ENCODE results near the gene ERCC8.

DNA sequence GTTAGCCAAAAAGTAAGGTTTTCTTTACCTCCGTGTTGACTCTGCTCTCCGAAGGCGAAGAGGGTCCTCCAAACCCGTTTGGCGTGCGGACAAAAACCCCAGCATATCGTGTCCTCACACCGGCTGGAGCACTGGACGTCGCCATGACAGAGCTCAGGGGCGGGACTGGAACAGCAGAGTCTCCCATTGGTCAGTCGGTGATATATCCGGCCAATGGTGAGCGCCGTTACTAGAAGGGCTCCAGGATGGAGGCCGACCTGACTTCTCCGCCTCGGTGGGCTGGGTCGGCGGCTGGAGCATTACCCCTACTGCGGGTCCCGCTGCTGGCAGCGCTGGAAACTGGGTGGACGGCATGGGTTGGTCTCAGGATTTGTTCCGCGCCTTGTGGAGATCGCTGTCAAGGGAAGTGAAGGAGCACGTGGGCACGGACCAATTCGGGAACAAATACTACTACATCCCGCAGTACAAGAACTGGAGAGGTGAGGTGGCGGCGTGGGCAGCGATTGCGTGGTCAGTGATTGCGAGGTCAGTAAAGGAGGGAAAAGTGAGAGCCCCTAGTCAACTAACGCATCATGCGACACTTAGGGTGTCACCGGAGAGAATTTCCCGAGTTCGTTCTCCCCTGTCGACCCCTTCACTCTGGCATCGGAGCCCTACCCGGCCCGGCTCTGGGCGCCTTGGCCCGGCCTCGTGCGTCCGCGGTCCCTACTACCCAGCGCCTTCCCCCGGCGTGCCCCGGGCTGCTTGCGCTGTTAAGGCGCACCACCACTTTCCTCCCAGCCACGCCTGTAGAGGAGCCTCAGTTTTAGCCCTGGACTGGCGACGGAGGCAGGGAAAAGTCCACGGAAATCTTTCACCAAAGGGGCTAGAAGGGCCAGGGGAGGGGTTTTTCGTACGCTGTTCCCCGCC lies at the start of gene ERCC8, which contains the start of gene NDUFAF2:
- TF ChIP-seq, protein P1, sequence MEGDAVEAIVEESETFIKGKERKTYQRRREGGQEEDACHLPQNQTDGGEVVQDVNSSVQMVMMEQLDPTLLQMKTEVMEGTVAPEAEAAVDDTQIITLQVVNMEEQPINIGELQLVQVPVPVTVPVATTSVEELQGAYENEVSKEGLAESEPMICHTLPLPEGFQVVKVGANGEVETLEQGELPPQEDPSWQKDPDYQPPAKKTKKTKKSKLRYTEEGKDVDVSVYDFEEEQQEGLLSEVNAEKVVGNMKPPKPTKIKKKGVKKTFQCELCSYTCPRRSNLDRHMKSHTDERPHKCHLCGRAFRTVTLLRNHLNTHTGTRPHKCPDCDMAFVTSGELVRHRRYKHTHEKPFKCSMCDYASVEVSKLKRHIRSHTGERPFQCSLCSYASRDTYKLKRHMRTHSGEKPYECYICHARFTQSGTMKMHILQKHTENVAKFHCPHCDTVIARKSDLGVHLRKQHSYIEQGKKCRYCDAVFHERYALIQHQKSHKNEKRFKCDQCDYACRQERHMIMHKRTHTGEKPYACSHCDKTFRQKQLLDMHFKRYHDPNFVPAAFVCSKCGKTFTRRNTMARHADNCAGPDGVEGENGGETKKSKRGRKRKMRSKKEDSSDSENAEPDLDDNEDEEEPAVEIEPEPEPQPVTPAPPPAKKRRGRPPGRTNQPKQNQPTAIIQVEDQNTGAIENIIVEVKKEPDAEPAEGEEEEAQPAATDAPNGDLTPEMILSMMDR (IDR thresholded peaks at IDR 0.05; ENCODE audit: low read depth, low read length, missing input control), result no peak
- TF ChIP-seq RAD21 (IDR thresholded peaks at IDR 0.05), result peak in 1 of 2 donors; percentile 7
- no peak for TF ChIP-seq EGR1 (IDR thresholded peaks at IDR 0.05; ENCODE audit: low read depth in 2 of 2)
- TF ChIP-seq, protein P2, sequence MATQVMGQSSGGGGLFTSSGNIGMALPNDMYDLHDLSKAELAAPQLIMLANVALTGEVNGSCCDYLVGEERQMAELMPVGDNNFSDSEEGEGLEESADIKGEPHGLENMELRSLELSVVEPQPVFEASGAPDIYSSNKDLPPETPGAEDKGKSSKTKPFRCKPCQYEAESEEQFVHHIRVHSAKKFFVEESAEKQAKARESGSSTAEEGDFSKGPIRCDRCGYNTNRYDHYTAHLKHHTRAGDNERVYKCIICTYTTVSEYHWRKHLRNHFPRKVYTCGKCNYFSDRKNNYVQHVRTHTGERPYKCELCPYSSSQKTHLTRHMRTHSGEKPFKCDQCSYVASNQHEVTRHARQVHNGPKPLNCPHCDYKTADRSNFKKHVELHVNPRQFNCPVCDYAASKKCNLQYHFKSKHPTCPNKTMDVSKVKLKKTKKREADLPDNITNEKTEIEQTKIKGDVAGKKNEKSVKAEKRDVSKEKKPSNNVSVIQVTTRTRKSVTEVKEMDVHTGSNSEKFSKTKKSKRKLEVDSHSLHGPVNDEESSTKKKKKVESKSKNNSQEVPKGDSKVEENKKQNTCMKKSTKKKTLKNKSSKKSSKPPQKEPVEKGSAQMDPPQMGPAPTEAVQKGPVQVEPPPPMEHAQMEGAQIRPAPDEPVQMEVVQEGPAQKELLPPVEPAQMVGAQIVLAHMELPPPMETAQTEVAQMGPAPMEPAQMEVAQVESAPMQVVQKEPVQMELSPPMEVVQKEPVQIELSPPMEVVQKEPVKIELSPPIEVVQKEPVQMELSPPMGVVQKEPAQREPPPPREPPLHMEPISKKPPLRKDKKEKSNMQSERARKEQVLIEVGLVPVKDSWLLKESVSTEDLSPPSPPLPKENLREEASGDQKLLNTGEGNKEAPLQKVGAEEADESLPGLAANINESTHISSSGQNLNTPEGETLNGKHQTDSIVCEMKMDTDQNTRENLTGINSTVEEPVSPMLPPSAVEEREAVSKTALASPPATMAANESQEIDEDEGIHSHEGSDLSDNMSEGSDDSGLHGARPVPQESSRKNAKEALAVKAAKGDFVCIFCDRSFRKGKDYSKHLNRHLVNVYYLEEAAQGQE (IDR thresholded peaks at IDR 0.05), result no peak
- TF ChIP-seq YY1 (IDR thresholded peaks at IDR 0.05), result peak; percentile 96
- no peak for TF ChIP-seq JUND (IDR thresholded peaks at IDR 0.05)
- TF ChIP-seq, protein P3, sequence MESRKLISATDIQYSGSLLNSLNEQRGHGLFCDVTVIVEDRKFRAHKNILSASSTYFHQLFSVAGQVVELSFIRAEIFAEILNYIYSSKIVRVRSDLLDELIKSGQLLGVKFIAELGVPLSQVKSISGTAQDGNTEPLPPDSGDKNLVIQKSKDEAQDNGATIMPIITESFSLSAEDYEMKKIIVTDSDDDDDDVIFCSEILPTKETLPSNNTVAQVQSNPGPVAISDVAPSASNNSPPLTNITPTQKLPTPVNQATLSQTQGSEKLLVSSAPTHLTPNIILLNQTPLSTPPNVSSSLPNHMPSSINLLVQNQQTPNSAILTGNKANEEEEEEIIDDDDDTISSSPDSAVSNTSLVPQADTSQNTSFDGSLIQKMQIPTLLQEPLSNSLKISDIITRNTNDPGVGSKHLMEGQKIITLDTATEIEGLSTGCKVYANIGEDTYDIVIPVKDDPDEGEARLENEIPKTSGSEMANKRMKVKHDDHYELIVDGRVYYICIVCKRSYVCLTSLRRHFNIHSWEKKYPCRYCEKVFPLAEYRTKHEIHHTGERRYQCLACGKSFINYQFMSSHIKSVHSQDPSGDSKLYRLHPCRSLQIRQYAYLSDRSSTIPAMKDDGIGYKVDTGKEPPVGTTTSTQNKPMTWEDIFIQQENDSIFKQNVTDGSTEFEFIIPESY (IDR thresholded peaks at IDR 0.05), result no peak
- TF ChIP-seq SP1 (IDR thresholded peaks at IDR 0.05), result peak; percentile 83
- TF ChIP-seq GABPA (IDR thresholded peaks at IDR 0.05 in 1 of 2, conservative IDR thresholded peaks at IDR 0.05 in 1 of 2), result no peak
- TF ChIP-seq, protein P4, sequence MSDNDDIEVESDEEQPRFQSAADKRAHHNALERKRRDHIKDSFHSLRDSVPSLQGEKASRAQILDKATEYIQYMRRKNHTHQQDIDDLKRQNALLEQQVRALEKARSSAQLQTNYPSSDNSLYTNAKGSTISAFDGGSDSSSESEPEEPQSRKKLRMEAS (IDR thresholded peaks at IDR 0.05), result peak; percentile 70
- TF ChIP-seq TAF1 (conservative IDR thresholded peaks at IDR 0.05), result peak; percentile 38
- no peak for TF ChIP-seq FOXA1 (IDR thresholded peaks at IDR 0.05)
- TF ChIP-seq, protein P5, sequence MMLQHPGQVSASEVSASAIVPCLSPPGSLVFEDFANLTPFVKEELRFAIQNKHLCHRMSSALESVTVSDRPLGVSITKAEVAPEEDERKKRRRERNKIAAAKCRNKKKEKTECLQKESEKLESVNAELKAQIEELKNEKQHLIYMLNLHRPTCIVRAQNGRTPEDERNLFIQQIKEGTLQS (IDR thresholded peaks at IDR 0.05), result no peak

Measured in liver (tissue), 3 donors.